ENCODE results near the gene PUS3.

GRCh38 chr11:125922156-125922555 is 19.1 kb upstream of the PUS3 start:
- no peak for TF ChIP-seq MXI1 (conservative IDR thresholded peaks at IDR 0.05; ENCODE audit: poor library complexity, severe bottlenecking)
- TF ChIP-seq CTCF (IDR thresholded peaks at IDR 0.05; ENCODE audit: poor library complexity, severe bottlenecking), result no peak
- no peak for TF ChIP-seq POLR2AphosphoS5 (IDR thresholded peaks at IDR 0.05)
- no peak for TF ChIP-seq SMC3 (conservative IDR thresholded peaks at IDR 0.05; ENCODE audit: poor library complexity)
- TF ChIP-seq TAF1 (IDR thresholded peaks at IDR 0.05; ENCODE audit: low read depth), result no peak
- TF ChIP-seq EP300 (conservative IDR thresholded peaks at IDR 0.05; ENCODE audit: poor library complexity, severe bottlenecking), result no peak
- TF ChIP-seq, protein P1, sequence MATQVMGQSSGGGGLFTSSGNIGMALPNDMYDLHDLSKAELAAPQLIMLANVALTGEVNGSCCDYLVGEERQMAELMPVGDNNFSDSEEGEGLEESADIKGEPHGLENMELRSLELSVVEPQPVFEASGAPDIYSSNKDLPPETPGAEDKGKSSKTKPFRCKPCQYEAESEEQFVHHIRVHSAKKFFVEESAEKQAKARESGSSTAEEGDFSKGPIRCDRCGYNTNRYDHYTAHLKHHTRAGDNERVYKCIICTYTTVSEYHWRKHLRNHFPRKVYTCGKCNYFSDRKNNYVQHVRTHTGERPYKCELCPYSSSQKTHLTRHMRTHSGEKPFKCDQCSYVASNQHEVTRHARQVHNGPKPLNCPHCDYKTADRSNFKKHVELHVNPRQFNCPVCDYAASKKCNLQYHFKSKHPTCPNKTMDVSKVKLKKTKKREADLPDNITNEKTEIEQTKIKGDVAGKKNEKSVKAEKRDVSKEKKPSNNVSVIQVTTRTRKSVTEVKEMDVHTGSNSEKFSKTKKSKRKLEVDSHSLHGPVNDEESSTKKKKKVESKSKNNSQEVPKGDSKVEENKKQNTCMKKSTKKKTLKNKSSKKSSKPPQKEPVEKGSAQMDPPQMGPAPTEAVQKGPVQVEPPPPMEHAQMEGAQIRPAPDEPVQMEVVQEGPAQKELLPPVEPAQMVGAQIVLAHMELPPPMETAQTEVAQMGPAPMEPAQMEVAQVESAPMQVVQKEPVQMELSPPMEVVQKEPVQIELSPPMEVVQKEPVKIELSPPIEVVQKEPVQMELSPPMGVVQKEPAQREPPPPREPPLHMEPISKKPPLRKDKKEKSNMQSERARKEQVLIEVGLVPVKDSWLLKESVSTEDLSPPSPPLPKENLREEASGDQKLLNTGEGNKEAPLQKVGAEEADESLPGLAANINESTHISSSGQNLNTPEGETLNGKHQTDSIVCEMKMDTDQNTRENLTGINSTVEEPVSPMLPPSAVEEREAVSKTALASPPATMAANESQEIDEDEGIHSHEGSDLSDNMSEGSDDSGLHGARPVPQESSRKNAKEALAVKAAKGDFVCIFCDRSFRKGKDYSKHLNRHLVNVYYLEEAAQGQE (IDR thresholded peaks at IDR 0.05; ENCODE audit: borderline replicate concordance), result no peak
- no peak for TF ChIP-seq EZH2 (IDR thresholded peaks at IDR 0.05; ENCODE audit: borderline replicate concordance, insufficient read depth, low read length, poor library complexity, severe bottlenecking)
- no peak for TF ChIP-seq RAD21 (conservative IDR thresholded peaks at IDR 0.05)

All from neural cell (in vitro differentiated cells).